Liver (tissue), 3 donors: Measurements from ENCODE around the gene NELL1.

ENCODE experiments used
- FOXA1 ChIP-seq: IDR thresholded peaks from 2 replicates; pipeline ENCODE4 v1.6.1; 2016; ENCODE audit warnings: antibody characterized with exemption
- JUND ChIP-seq, 2 donors: IDR thresholded peaks; 2 replicates each; pipeline ENCODE4 v1.6.1; 2016; ENCODE audit warnings: antibody characterized with exemption in 2 of 2
- RAD21 ChIP-seq, 2 donors: IDR thresholded peaks; 2 replicates each; pipeline ENCODE4 v1.6.1; 2016; ENCODE audit warnings: antibody characterized with exemption in 2 of 2, mild to moderate bottlenecking in 2 of 2
- TF ChIP-seq, protein P1 (sequence below): fragments of 150-350 bp; IDR thresholded peaks from 2 replicates; pipeline ENCODE4 v1.5.1; 2017; ENCODE audit warnings: improper control_type of control experiment, low read depth, low read length; ENCODE audit not compliant: missing input control
- TF ChIP-seq, protein P2 (sequence below): IDR thresholded peaks from 2 replicates; pipeline ENCODE4 v1.6.1; 2016; ENCODE audit warnings: antibody characterized with exemption
- TF ChIP-seq, protein P3 (sequence below): IDR thresholded peaks from 2 replicates; pipeline ENCODE4 v1.6.1; 2016; ENCODE audit warnings: antibody characterized with exemption, mild to moderate bottlenecking
- donor health status: healthy.
- donor health status: healthy.

DNA sequence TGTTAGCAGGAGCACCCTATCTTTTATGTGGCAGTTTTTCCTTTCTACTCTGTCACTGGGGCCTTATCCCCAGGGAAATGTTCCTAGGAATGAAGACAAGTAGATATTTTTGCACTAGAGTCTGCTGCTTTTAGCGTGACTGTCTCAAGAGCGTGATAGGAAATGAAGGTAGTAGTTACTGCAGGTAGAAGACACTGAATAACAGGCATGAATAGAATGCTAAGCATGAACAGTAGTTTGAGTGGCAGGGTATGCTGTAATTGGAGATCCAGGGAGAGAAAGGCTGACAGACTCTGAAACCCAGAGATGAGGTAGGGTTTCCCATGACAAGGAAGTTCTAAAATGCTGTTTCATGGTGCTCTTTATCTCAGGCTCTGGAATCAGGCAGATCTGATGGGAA is 475.1 kb downstream of the NELL1 start:
- TF ChIP-seq, protein P1, sequence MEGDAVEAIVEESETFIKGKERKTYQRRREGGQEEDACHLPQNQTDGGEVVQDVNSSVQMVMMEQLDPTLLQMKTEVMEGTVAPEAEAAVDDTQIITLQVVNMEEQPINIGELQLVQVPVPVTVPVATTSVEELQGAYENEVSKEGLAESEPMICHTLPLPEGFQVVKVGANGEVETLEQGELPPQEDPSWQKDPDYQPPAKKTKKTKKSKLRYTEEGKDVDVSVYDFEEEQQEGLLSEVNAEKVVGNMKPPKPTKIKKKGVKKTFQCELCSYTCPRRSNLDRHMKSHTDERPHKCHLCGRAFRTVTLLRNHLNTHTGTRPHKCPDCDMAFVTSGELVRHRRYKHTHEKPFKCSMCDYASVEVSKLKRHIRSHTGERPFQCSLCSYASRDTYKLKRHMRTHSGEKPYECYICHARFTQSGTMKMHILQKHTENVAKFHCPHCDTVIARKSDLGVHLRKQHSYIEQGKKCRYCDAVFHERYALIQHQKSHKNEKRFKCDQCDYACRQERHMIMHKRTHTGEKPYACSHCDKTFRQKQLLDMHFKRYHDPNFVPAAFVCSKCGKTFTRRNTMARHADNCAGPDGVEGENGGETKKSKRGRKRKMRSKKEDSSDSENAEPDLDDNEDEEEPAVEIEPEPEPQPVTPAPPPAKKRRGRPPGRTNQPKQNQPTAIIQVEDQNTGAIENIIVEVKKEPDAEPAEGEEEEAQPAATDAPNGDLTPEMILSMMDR: no peak
- TF ChIP-seq JUND (IDR thresholded peaks at IDR 0.05) (no peak), FOXA1 (no peak), RAD21 (IDR thresholded peaks at IDR 0.05) (no peak)
- TF ChIP-seq, protein P2, sequence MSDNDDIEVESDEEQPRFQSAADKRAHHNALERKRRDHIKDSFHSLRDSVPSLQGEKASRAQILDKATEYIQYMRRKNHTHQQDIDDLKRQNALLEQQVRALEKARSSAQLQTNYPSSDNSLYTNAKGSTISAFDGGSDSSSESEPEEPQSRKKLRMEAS: no peak
- TF ChIP-seq, protein P3, sequence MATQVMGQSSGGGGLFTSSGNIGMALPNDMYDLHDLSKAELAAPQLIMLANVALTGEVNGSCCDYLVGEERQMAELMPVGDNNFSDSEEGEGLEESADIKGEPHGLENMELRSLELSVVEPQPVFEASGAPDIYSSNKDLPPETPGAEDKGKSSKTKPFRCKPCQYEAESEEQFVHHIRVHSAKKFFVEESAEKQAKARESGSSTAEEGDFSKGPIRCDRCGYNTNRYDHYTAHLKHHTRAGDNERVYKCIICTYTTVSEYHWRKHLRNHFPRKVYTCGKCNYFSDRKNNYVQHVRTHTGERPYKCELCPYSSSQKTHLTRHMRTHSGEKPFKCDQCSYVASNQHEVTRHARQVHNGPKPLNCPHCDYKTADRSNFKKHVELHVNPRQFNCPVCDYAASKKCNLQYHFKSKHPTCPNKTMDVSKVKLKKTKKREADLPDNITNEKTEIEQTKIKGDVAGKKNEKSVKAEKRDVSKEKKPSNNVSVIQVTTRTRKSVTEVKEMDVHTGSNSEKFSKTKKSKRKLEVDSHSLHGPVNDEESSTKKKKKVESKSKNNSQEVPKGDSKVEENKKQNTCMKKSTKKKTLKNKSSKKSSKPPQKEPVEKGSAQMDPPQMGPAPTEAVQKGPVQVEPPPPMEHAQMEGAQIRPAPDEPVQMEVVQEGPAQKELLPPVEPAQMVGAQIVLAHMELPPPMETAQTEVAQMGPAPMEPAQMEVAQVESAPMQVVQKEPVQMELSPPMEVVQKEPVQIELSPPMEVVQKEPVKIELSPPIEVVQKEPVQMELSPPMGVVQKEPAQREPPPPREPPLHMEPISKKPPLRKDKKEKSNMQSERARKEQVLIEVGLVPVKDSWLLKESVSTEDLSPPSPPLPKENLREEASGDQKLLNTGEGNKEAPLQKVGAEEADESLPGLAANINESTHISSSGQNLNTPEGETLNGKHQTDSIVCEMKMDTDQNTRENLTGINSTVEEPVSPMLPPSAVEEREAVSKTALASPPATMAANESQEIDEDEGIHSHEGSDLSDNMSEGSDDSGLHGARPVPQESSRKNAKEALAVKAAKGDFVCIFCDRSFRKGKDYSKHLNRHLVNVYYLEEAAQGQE: no peak
